B cell (primary cell): ENCODE data around the gene MGAT4B. TPM values are rescaled to one million over a fixed set of nuclear protein-coding genes. Genes with fewer than 3 reads are reported as not detected.

Experiments used
- ATAC-seq: fragments of 200-7000 bp; cut with Tn5 transposase; one replicate; pipeline ENCODE4 v1.10.0; 2021; ENCODE audit warnings: low read depth, mild to moderate bottlenecking, moderate number of reproducible peaks, moderate library complexity
- CTCF ChIA-PET: fragments of 350-600 bp; sonication (Branson Sonifier 250); formaldehyde crosslinking; loops from one replicate; lab custom pipeline; 2021; ENCODE audit warnings: antibody characterized with exemption, inconsistent platforms; lab: Charles Lee
- POLR2A ChIA-PET: fragments of 350-600 bp; sonication (Branson Sonifier 250); formaldehyde crosslinking; loops from one replicate; lab custom pipeline; 2021; ENCODE audit warnings: antibody characterized with exemption; lab: Charles Lee
- DNase-seq: peaks from one replicate; pipeline ENCODE4 v3.0.0; 2013
- H2AFZ ChIP-seq: 2 replicates; pipeline ENCODE4 v1.6.1; 2012; ENCODE audit warnings: mild to moderate bottlenecking, low read depth, low read length; ENCODE audit not compliant: insufficient read depth, poor library complexity, severe bottlenecking
- H3K27ac ChIP-seq, 2 donors: 1 replicate in 1 of 2; 2 replicates in 1 of 2; pipeline ENCODE4 v1.5.1; 2012 to 2013; ENCODE audit warnings: low read length in 2 of 2, mild to moderate bottlenecking in 2 of 2, moderate library complexity in 1 of 2
- H3K27me3 ChIP-seq, 4 experiments: fragments of 200-600 bp in 1 of 4; sonication (generic) in 1 of 4; replicated peaks in 1 of 4; 1 replicate in 2 of 4; 2 replicates in 2 of 4; pipeline versions ENCODE4 v1.6.1 to v1.7.0; 2013 to 2016; ENCODE audit warnings: low read length in 3 of 4, mild to moderate bottlenecking in 2 of 4, mixed read lengths in 1 of 4, moderate library complexity in 1 of 4; ENCODE audit not compliant: insufficient read depth in 4 of 4, control insufficient read depth in 3 of 4; ENCODE audit errors: control extremely low read depth in 1 of 4
- H3K36me3 ChIP-seq, 2 experiments: replicated peaks in 1 of 2; 1 replicate in 1 of 2; 2 replicates in 1 of 2; pipeline versions ENCODE4 v1.6.1 to v1.7.1; 2013; ENCODE audit warnings: low read length in 1 of 2; ENCODE audit not compliant: insufficient read depth in 2 of 2, control insufficient read depth in 1 of 2; ENCODE audit errors: control extremely low read depth in 1 of 2, extremely low read depth in 1 of 2
- H3K4me1 ChIP-seq, 2 donors: fragments of 200-600 bp in 1 of 2; sonication (generic) in 1 of 2; 1 replicate in 1 of 2; 2 replicates in 1 of 2; pipeline versions ENCODE4 v1.5.1 to v1.6.1; 2013 to 2017; ENCODE audit warnings: low read length in 2 of 2; ENCODE audit not compliant: control insufficient read depth in 2 of 2, insufficient read depth in 2 of 2
- H3K4me2 ChIP-seq: replicated peaks from 2 replicates; pipeline ENCODE3; 2012; ENCODE audit warnings: mild to moderate bottlenecking, low read depth, low read length; ENCODE audit not compliant: poor library complexity, severe bottlenecking
- H3K4me3 ChIP-seq, 5 experiments: fragments of 200-600 bp in 1 of 5; sonication (generic) in 1 of 5; 1 replicate in 3 of 5; 2 replicates in 2 of 5; pipeline versions ENCODE4 v1.5.1 to v1.7.0; 2011 to 2016; ENCODE audit warnings: low read length in 4 of 5, mild to moderate bottlenecking in 4 of 5, low read depth in 2 of 5, control low read depth in 1 of 5, moderate library complexity in 1 of 5; ENCODE audit not compliant: insufficient read depth in 1 of 5; ENCODE audit errors: control extremely low read depth in 1 of 5, extremely low read depth in 1 of 5
- H3K79me2 ChIP-seq: fragments of 200-600 bp; sonication (generic); one replicate; pipeline ENCODE4 v1.6.0; 2016; ENCODE audit warnings: low read length; ENCODE audit not compliant: control insufficient read depth, insufficient read depth
- H3K9ac ChIP-seq: fragments of 200-600 bp; sonication (generic); 2 replicates; pipeline ENCODE4 v1.6.1; 2017; ENCODE audit warnings: mild to moderate bottlenecking, low read length, moderate library complexity
- H3K9me3 ChIP-seq, 3 donors: one replicate each; pipeline versions ENCODE4 v1.6.1 to v1.7.1; 2013; ENCODE audit warnings: low read length in 2 of 3; ENCODE audit not compliant: control insufficient read depth in 2 of 3, insufficient read depth in 1 of 3; ENCODE audit errors: control extremely low read depth in 1 of 3
- H4K20me1 ChIP-seq: 2 replicates; pipeline ENCODE4 v1.6.0; 2012; ENCODE audit warnings: mild to moderate bottlenecking, low read length; ENCODE audit not compliant: insufficient read depth, control insufficient read depth, poor library complexity, severe bottlenecking
- H3K27ac Mint-ChIP-seq: one replicate; pipeline ENCODE4 v1.8.0; 2021; ENCODE audit warnings: mixed read lengths
- H3K27me3 Mint-ChIP-seq: one replicate; pipeline ENCODE4 v1.8.0; 2021; ENCODE audit warnings: mixed read lengths
- H3K4me1 Mint-ChIP-seq: one replicate; pipeline ENCODE4 v1.8.0; 2021; ENCODE audit warnings: mixed read lengths
- H3K4me3 Mint-ChIP-seq: one replicate; pipeline ENCODE4 v1.8.0; 2021; ENCODE audit warnings: mixed read lengths
- H3K9me3 Mint-ChIP-seq: one replicate; pipeline ENCODE4 v1.8.0; 2022; ENCODE audit warnings: mixed read lengths; ENCODE audit not compliant: insufficient read depth
- CTCF ChIP-seq: fragments of 200-600 bp; IDR thresholded peaks from one replicate; pipeline ENCODE4 v1.8.0; 2022; ENCODE audit warnings: antibody characterized with exemption, mild to moderate bottlenecking
- EZH2 ChIP-seq: IDR thresholded peaks from 2 replicates; pipeline ENCODE4 v1.6.1; 2012; ENCODE audit warnings: borderline replicate concordance, low read depth, mild to moderate bottlenecking, moderate library complexity, low read length; ENCODE audit not compliant: insufficient read depth, poor library complexity, severe bottlenecking
- WGBS: methylation state at CpG from one replicate; pipeline ENCODE4 v1.1.5; 2013; ENCODE audit warnings: missing lambda C conversion rate; ENCODE audit not compliant: insufficient coverage; 5-methylcytosine and 5-hydroxymethylcytosine counted together
- intact Hi-C: fragments of 100-400 bp; cut with micrococcal nuclease; formaldehyde crosslinking; loops from one replicate; pipeline ENCODE4 v1.10.0; 2022
- polyA plus RNA-seq: library from polyadenylated mRNA; depleted of rRNA; stranded (reverse); fragments of >200 nt; gene quantifications from 2 replicates; pipeline ENCODE4 v1.2.3, GENCODE V29; 2012
- total RNA-seq, 2 donors: library from RNA; stranded (reverse); fragments of 120-200 nt in 1 of 2; gene quantifications; 1 replicate in 1 of 2; 2 replicates in 1 of 2; pipeline versions ENCODE4 v1.2.3 to v1.2.4, GENCODE V29; 2013 to 2022

MGAT4B gene
- total and polyA plus RNA-seq, 2 donors (not counting 1 experiment from before 2014, with no cell fraction given), result 105 to 165 TPM

- 75% methylated on average over 8 of the region's 11 CpGs for WGBS
- H3K4me3 ChIP-seq, result no peak overlapping the region
- ChIA-PET CTCF (interaction anchor here (0.7 to 2.6 kb wide), 15 partner anchors 11 to 289 kb away, joined by 3 to 35 read pairs (median 7); no protein-coding TSS in a partner anchor), POLR2A (interaction anchor here (0.5 to 1.6 kb wide), 5 partner anchors 8 to 168 kb away, joined by 3 to 21 read pairs (median 4); partner anchors contain the start of gene SQSTM1)
- H3K9me3 Mint-ChIP-seq, result no peaks in the 10 kb centered on the region
- peaks cover 28 to 36% of the 10 kb centered on the region in 2 donors for H3K4me1 ChIP-seq
- H3K79me2 ChIP-seq, result peaks cover 39% of the 10 kb centered on the region
- peak overlapping the region; percentile 94 for H3K4me2 ChIP-seq
- H3K9ac ChIP-seq, result no peak overlapping the region
- H4K20me1 ChIP-seq, result peaks cover 59% of the 10 kb centered on the region
- H3K4me1 Mint-ChIP-seq, result peaks cover 30% of the 10 kb centered on the region
- no peak overlapping the region for H2AFZ ChIP-seq
- TF ChIP-seq CTCF (no peak), EZH2 (no peak)
- peaks cover 0 to 29% of the 10 kb centered on the region in 2 experiments for H3K36me3 ChIP-seq
- no peak overlapping the region for H3K27ac Mint-ChIP-seq
- H3K27ac ChIP-seq, result no peak overlapping the region
- no peaks in the 10 kb centered on the region for H3K27me3 Mint-ChIP-seq
- H3K4me3 Mint-ChIP-seq, result no peak overlapping the region
- intact Hi-C loops, result loop anchor here (1.0 to 5.0 kb wide), 5 partner anchors 34 to 269 kb away; partner anchors contain the start of genes RNF130 and TBC1D9B
- H3K27me3 ChIP-seq, result no peaks in the 10 kb centered on the region
- DNase-seq, result peak; percentile 19
- ATAC-seq, result no peak
- H3K9me3 ChIP-seq, result no peaks in the 10 kb centered on the region
Observed at GRCh38 chr5:179802950-179803562, 3.6 kb downstream of the MGAT4B start.
